GM18502 (cell line): Measurements from ENCODE around the gene GAPT.

Experiments
- ATAC-seq: cut with Tn5 transposase; IDR thresholded peaks from one replicate; pipeline ENCODE4 v1.9.1; 2021; ENCODE audit warnings: mild to moderate bottlenecking; ENCODE audit not compliant: unreplicated experiment, poor library complexity

The GAPT gene

DNA sequence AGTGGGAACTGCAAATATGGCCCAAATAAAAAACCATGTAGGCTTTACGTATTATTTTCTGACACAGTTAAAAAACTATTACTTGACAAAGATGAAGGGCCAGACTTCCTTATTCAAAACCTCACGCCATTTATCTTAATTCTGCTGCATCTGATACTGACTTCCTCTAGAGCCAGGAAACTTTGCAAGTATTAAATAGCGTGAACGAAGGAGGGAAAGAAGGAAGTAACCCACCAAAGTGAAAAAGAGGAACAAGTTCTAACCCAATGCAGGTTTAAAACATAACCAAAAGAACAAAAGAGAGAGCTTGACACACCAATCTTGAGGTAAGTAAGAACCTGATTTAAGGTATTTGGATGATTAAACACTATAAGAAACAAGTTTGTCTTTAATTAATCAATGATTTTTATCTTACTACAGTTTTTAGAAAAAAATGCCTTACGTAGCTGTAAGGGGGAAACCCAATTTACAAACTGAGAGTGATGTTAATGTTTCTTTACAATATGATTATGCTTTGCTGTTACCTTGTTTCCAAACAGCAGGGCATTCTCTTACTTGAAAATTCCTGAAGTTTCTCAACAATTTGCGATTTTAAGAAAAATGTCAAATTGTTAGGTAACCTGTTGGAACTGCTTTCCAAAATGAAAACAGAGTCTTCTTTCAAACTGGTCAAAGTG lies at the start of gene GAPT:
Gene GAPT (plus strand): TSS at position 220 of the 677 bp plus-strand sequence. CDS start 3,102 bp downstream, outside the sequence.
- ATAC-seq: peak; percentile 87

DNA sequence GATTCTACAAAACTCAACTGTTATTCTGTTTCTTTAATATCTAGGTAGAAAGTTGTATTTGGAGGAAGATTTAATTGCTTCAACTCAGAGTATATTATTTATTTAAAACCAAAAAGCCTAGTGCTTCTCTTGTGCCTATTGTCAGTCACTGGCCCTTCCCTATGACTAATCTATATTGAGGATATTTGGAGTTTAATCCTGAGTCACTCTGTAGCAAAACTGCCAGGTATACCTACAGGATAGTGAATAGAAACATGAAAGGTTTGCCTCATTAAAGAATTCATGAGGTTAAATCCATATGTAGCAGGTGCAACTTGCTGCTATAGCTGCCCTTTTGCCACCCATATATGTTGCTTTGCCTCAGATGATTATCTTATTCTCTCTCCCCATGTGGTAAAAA lies 46.4 kb upstream of the GAPT start:
- no peak for ATAC-seq

DNA sequence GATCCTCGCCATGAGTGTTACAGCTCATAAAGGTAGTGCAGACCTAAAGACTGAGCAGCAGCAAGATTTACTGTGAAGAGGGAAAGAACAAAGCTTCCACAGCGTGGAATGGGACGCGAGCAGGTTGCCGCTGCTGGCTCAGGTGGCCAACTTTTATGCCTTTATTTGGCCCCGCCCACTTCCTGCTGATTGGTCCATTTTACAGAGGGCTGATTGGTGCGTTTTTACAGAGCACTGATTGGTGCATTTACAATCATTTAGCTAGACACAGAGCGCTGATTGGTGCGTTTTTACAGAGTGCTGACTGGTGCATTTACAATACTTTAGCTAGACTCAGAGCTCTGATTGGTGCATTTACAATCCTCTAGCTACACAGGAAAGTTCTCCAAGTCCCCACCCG lies 45.2 kb upstream of the GAPT start:
- no peak for ATAC-seq

DNA sequence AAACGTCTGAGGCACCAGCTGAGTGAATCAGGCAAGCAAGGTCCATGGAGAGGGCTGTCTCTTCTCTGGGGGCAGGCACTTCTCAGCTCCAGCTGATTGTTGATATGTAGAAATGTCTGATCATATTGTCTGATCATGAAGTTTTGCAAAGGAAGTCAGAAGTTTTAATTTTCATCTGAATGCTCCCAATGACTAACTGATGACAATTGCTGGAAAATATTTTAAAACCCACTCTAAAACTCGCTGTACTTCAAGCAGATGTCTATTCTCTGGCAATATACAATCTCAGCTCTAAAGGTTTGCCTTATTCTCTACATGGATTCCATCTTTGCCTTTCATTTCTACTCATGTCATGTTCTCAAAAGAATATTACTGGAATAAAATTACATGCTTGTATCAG lies 44.0 kb upstream of the GAPT start:
- no peak for ATAC-seq

DNA sequence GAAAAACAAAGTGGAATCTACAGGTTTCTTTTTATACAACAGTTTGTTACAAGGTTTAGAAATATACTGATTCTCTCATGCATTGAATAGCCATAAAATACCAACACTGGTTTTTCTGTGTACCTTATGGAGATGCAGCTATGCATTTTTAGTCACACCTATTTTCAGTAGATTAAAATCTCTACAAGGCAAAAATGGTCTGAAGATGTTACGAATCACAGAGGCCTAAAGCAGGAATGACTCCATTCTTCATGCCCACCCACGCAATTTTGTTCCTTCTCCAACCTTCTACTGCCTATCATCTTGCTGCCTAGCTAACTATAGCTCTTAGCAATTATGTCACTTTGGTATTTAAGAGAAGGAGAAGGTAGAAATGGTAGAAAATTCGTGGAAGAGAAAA lies 41.2 kb upstream of the GAPT start:
- no peak for ATAC-seq

DNA sequence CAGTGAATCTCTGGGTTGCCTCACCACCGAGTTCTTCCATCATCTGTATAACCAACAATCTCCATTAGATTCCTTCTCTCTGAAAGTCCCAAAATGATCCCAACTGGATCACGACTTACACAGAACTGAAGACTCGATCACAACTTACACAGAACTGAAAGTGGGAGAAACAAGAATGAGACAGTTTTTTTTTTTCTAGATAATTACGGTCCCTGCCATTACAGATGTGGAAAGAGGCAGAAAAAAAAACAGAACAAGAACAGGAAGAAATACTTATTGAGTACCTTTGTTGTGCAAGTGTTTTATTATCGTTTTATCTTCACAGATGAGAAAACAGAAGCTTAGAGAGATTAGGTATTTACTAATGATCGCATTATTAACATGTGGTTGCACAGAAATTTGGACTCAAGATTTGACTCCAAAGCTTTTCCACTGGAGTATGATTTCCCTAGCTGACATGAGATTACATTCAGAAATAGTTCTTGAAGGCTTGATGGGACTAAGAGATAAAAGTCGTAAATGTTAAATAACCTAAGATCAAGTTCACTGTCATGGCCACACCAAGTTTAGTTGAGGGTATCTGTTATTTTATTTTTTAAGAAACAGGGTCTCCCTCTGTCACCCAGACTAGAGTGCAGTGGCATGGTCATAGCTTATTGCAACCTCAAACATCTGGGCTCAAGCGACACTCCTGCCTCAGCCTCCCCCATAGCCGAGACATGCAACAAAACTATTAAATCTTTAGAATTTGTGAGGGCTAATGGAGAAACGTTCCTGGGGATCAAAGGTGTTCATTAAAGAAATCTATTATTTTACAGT lies 40.2 kb upstream of the GAPT start:
- ATAC-seq: no peak

DNA sequence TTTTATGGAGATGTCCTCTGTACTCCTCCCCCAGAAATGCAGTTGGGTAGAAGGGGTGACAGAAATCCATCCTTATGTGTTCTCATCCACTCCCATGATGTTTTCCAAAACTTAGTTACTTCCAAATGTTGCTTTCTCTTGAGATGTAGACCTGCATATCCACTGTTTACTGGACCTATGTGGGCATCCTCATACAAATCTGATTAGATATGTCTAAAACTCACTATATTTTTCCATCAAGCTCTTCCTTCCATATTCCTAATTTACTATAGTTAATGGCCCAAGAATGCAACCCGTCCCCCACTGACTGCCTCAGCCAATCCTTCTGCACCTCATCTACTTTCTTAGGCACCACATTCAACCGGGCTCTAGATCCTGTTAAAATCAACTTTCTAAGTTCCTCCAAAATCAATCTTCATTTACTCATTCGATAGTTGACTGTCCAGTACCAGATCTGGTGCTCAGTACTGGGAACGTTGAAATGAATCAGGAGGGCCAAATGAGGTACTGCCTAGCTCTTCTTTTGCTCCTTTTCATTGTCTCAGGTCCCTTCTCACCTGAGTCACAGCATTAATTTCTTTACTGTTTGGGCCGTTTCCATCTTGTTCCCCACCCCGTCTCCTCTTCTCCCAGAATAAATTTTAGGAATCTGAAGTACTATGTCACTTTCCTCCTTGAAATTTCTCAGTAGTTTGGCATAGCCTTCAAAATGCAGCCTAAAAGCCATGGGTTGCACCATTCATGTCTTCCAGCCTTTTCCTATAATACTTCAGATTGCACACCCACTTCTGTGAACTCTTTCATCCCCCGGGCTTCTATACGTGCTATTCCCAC lies 39.3 kb upstream of the GAPT start:
- ATAC-seq: no peak

DNA sequence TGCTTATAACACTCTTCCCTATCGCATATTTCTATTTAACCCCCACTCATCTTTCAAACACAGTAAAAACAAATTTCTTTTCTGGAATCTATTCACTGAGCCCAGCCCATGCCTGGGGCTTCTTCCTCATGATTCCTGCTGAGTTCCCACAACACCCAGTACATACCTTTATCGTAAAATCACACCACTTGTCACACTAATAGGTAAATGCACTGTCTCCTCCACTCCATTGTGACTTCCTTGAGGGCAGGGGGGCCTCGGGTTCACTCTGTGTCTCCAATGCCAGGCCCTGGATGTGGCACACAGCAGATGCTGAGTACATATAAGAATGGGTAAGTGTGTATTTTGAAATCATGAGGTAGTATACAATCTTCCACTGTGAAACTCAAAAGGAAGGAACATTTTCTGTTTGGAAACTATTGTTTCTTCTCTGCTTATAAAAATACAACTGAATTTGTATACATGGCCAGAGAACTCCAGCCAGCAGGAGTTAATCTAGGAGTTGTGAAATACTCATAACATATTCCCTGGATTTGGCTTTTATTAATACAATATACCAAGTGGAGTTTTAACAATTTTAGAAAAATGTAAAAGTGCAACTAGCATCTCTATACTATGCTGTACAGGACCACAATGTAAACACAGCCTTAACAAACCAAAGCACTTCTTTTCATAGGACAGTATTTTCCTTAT lies 38.5 kb upstream of the GAPT start:
- no peak for ATAC-seq

DNA sequence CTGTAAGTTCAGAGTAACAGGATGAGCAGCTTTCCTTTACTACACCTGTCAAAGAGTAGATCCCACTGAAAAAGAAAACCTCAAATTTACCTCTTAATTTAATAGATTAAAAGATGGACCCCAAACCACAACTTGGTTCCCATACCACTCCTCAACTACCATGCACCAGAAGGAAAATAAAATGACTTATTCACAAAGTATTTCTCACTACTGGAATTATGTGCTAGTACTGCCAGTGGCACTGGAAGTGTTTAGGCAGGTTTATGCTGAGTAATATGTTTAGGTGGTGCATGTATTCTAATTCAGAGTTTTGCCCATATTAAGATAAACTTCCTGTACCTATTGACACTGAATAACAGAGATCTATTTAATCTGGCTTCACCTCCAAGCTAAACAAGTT lies 37.9 kb upstream of the GAPT start:
- ATAC-seq: no peak

DNA sequence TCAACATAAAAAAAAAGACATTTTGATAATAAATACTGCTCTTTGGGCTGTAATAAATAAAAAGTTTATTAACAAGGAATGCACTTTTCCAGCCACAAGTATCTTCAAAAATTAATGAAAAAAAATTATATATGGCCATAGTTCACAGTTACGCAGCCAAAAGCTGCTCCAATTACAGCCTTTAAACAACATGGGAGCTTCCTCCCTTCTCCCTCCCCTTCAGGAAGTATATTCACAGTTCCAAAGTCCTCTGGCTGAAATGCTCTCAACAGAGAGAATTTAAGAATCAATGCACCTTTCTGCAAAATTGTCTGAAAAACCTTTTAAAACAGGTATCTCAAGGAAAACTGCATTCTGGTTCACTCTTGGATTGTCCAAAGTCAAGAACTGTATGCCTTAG lies 37.2 kb upstream of the GAPT start:
- no peak for ATAC-seq

DNA sequence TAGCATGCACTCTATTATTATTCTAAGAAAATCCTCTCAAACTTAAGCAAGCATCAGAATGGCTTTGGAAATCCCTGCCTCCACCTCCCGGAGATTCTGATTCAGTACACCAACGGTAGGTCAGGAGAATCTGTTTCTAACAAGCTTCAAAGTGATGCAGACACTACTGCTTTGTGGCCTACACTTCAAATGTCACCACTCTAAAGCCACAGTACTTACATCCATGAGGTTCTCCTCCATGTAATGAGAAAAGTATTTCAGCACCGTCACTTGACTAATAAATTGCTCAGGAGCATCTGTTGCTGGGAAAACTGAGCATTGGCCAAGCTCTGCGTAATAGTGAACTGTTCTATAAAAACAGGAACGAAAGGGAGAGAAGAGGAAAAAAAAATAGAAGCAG lies 36.2 kb upstream of the GAPT start:
- ATAC-seq: no peak

DNA sequence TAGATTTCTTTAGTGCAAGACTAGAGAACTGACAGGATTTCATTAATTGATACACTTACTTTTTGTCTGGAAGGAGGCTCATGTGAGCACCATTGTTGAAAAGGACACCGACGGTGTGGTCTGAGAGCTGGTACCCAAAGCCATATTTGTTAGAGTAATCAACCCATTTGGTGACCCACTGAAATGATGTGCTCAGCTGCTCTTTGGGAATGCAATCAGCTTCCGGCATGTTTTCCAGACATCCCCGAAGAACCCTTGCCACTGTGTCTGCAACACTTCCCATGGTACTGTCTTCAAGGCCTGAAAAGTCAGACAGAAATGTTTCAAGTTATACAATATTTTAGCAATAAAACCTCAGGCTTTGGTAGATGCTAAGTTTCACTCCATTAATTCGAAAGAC lies 35.8 kb upstream of the GAPT start:
- no peak for ATAC-seq

DNA sequence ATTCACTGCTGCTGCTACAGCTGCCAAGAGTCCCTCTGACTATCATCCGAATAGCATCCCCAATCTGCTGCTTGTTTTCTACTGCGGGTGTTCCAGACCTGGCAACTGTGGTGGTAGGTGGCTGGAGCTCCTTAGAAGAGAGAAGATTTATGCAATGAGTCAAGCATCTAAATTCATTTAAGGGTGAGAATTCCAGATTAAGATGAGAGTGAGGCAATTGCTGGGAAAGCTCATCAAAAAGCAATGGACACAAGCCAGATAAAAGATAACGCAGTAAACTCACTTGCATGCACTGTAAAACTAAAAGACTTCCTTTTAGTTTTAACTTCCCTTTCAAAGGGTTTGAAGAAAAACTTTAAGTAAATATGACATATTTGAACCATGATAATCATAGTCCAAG lies 35.2 kb upstream of the GAPT start:
- ATAC-seq: no peak

DNA sequence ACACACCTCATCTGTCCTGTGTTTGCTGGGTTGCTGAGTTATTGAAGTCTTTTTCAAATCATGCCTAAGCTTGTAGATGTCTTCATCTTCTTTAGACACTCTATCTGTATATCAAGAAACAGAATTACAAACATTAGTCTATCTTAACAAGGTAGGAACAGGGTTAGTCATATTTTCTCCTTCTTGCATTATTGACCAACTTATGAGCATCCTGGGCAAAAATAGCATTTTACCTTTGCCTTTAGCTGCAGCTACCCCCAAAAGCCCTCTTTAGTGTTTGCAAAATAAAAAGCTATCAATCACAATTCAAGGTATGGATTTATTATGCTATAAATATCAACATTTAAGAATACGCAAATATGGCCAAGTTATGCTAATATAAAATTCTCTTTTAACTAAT lies 34.7 kb upstream of the GAPT start:
- ATAC-seq: no peak

DNA sequence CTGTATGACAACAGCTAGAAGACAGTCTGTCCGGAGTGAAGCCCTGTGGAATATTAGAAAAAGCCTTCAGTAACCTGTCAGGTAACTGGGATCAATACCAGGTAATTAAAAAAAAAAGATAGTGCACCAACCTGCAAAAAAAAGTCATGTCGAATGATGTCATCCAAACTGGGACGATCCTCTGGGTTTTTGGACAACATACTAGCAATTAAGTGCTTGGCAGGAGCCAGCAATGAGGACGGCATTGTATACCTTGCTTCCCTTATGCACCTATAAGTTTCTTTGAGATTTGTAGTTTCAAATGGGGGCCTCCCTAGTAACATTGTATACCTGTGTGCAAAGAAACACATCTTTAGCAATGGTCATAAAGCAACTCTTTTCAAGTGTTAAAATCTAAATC lies 34.2 kb upstream of the GAPT start:
- no peak for ATAC-seq

DNA sequence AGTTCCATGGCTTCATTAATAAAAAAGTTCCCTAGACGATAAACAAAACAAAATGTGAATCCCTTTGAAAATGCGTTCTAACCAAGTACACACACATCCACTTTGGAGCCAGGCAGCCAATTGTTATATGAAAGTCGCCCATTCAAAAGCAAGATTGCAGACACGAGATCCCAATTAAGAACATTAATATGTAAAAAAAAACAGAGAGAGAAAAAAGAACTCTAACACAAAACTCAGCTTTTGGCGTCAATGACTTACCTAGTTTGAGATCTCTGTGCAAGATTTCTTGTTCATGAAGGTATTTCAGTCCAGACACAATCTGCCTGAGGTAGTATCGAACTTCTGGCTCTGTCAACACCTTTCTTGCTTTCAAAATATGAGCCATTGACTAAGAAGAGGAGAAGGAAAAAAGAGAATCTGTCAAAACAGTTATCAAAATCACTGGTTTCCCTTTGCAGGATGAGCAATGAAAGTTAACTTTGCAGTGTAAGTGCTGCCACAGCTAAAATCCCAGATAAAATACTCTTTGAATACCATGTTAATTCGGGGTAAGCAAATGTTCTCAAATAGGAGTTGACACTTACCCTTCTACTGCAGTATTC lies 33.0 kb upstream of the GAPT start:
- no peak for ATAC-seq

DNA sequence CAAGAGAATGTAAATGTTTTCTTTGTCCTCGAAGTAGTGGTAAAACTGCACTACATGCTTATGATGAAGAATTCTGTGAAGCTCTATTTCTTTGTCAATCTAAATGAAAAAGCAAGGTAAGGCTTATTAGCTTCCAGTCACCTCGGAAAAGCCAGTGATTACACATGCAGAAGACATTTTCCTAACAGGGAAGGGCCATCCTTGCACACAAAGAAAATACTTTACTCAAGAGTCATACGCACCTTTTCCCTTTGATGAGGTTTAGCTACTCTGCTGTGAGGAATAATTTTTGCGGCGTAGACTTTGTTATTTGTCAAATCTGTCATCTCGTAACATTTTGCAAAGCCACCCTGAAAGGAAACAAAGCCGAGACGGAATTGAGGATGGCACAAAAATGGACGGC lies 32.5 kb upstream of the GAPT start:
- ATAC-seq: no peak

DNA sequence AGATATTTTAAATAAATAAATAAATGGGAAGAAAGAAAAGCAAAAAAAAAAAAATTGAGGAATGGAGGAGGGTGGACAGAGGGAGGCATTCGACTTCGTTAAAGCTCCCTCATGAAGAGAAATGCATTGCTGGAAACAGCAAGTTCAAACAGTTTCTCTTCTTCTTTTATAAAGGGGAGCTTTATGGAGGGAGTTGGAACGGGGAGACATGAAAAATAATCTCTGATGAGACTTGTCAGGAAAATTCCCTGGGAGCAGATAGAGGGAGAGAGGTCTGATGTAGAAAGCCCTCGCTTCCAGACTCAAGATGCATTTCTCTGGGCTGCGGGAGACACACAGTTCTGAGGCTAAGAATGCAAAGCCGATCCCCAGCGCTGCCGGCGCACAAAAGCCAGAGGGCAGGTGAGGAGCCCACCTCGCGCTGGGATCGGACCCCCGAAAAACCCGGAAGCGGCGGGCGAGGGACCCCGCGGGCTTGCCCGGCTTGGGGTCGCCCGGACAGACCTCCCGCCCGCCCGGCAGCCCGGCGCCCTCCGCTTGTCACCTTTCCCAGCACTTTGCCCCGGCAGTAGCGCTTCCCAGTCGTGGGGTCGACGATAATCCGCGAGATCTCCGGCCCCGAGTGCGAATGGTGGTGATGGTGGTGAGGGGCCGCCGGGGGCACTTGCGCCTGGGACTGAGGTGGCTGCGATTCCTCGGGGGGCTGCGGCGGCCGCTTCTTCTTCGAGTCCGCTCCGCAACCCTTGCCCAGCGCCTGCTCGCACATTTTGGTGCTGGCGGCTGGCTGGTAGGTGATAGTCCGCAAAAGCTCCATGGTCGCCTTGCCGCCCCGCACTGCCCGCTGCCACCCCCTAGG lies 31.9 kb upstream of the GAPT start:
- no peak for ATAC-seq

DNA sequence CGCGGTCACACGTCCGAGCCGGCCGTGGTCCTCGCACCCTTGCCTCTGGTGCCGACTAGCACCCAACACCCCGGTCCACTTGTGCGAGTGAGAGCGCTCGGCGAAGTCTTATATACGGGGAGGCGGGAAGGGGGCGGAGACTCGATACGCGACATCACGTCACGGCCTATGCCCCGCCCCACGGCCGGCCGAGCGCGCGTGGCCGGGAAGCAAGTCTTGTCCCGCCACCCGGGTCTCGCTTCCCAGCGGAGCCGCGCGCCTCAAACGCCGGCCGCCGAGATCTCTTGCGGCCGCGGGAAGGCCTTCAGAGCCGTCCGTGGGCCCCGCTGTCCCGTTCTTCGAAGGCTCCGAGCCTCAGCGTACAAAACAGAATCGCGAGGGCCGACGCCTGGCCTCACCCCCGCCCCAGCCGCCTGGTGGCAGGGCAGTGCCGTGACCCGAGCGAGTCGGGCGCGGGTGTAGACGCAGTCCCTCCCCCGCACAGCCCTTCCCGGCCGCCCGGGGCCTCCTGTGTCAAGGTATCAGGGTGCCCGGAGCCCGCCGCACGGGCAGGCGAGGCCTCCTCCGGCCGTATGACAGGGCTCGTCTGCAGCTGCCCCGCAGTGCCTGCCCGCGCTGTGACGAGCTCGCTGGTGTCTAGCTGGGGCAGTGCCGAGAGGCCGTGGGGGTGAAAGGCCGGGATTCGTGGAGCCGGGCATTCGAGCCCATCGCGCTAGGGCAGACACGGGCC lies 31.1 kb upstream of the GAPT start, which contains the start of gene PLK2:
Gene PLK2 (minus strand): TSS at position 85 of the 730 bp plus-strand sequence. CDS start 127 bp downstream, outside the sequence.
- peak; percentile 86 for ATAC-seq
